Gastrocnemius medialis (tissue), 4 donors: ENCODE data around the gene LILRB2. TPM values are rescaled to one million over a fixed set of nuclear protein-coding genes. Genes with fewer than 3 reads are reported as not detected.

Experiments
- ATAC-seq, 2 donors: fragments of 150-250 bp; one replicate each; pipeline ENCODE4 v1.9.1; 2016
- DNase-seq, 2 donors: peaks; one replicate each; pipeline ENCODE4 v3.0.0-alpha.2; 2019
- H3K27ac ChIP-seq, 4 donors: fragments of 200-600 bp; sonication (generic); 1 replicate in 1 of 4; 2 replicates in 3 of 4; pipeline ENCODE4 v1.5.1; 2016 to 2018; ENCODE audit warnings: mild to moderate bottlenecking in 2 of 4, moderate library complexity in 1 of 4
- H3K27me3 ChIP-seq, 3 donors: fragments of 200-600 bp; sonication (generic) in 2 of 3; 1 replicate in 1 of 3; 2 replicates in 2 of 3; pipeline versions ENCODE4 v1.5.1 to v1.6.0; 2016 to 2019; ENCODE audit warnings: mild to moderate bottlenecking in 1 of 3, moderate library complexity in 1 of 3
- H3K36me3 ChIP-seq, 2 donors: fragments of 200-600 bp; sonication (generic) in 1 of 2; one replicate each; pipeline ENCODE4 v1.5.1; 2017 to 2018
- H3K4me1 ChIP-seq, 2 donors: fragments of 200-600 bp; sonication (generic) in 1 of 2; one replicate each; pipeline ENCODE4 v1.5.1; 2016 to 2017; ENCODE audit warnings: mild to moderate bottlenecking in 2 of 2
- H3K4me3 ChIP-seq, 4 donors: fragments of 200-600 bp; sonication (generic) in 3 of 4; 1 replicate in 1 of 4; 2 replicates in 3 of 4; pipeline ENCODE4 v1.5.1; 2016 to 2019; ENCODE audit warnings: mild to moderate bottlenecking in 2 of 4
- H3K9me3 ChIP-seq, 3 donors: fragments of 200-600 bp; sonication (generic) in 2 of 3; 1 replicate in 1 of 3; 2 replicates in 2 of 3; pipeline ENCODE4 v1.5.1; 2016 to 2019
- POLR2A ChIP-seq, 2 donors: fragments of 450-650 bp; IDR thresholded peaks; one replicate each; pipeline ENCODE4 v1.6.1; 2017; ENCODE audit warnings: antibody characterized with exemption in 2 of 2, mild to moderate bottlenecking in 2 of 2, moderate library complexity in 2 of 2
- in situ Hi-C, 4 donors: fragments of 200-750 bp; cut with MboI; loops; one replicate each; pipeline versions ENCODE4 v1.15.0 to v1.8.0; 2017; ENCODE audit warnings: low sequenced_read_pairs in 4 of 4
- intact Hi-C: fragments of 100-400 bp; cut with DNase I; formaldehyde crosslinking; loops from one replicate; pipeline ENCODE4 v1.15.1; 2023; ENCODE audit warnings: low total_unique reads
- total RNA-seq, 4 donors: library from RNA; depleted of rRNA; stranded (reverse); fragments of >200 nt; gene quantifications; one replicate each; pipeline versions ENCODE4 v1.1.0 to v1.2.3, GENCODE V29; 2016
- TF ChIP-seq, protein P1 (sequence below), 5 experiments: fragments of 450-650 bp in 3 of 5; fragments of 200-600 bp in 2 of 5; sonication (generic) in 2 of 5; IDR thresholded peaks in 4 of 5; conservative IDR thresholded peaks in 1 of 5; 1 replicate in 4 of 5; 2 replicates in 1 of 5; pipeline ENCODE4 v1.5.1; 2016 to 2019; ENCODE audit warnings: antibody characterized with exemption in 5 of 5, mild to moderate bottlenecking in 3 of 5, moderate library complexity in 3 of 5

LILRB2 gene
- total RNA-seq, 4 donors from 2014 or later: 0.61 to 1.3 (median 1.2) TPM

DNA sequence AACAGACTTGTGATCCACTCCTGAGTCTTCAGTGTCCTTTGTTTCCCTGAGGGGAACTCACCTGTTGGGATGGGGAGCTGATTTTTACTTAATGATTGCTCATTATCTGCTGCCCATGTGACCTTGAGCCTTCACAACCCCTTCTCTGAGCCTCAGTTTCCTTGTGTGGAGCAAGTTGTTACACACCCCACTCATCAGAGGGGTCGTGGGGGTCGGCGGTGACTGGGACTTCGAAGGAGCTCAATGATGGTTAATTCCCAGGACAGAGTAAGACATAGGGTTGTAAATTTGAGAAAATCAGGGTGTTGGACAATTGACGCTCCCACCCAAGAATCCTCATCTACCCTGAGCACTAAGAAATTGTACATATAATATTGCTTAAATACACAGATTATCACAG lies 18.6 kb upstream of the LILRB2 start:
- intact Hi-C loops (no loop called here), in situ Hi-C loops (no loop called here)
- ATAC-seq: no peak
- Histone ChIP-seq H3K27ac (no peak overlapping the region), H3K36me3 (no peaks in the 10 kb centered on the region), H3K27me3 (peaks cover 0 to 2% (median 0%) of the 10 kb centered on the region in 3 donors), H3K9me3 (no peaks in the 10 kb centered on the region), H3K4me1 (no peaks in the 10 kb centered on the region), H3K4me3 (no peak overlapping the region)
- no peak for DNase-seq
- TF ChIP-seq, protein P1, sequence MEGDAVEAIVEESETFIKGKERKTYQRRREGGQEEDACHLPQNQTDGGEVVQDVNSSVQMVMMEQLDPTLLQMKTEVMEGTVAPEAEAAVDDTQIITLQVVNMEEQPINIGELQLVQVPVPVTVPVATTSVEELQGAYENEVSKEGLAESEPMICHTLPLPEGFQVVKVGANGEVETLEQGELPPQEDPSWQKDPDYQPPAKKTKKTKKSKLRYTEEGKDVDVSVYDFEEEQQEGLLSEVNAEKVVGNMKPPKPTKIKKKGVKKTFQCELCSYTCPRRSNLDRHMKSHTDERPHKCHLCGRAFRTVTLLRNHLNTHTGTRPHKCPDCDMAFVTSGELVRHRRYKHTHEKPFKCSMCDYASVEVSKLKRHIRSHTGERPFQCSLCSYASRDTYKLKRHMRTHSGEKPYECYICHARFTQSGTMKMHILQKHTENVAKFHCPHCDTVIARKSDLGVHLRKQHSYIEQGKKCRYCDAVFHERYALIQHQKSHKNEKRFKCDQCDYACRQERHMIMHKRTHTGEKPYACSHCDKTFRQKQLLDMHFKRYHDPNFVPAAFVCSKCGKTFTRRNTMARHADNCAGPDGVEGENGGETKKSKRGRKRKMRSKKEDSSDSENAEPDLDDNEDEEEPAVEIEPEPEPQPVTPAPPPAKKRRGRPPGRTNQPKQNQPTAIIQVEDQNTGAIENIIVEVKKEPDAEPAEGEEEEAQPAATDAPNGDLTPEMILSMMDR (IDR thresholded peaks at IDR 0.05 in 4 of 5, conservative IDR thresholded peaks at IDR 0.05 in 1 of 5): no peak
- no peak for TF ChIP-seq POLR2A (IDR thresholded peaks at IDR 0.05)

DNA sequence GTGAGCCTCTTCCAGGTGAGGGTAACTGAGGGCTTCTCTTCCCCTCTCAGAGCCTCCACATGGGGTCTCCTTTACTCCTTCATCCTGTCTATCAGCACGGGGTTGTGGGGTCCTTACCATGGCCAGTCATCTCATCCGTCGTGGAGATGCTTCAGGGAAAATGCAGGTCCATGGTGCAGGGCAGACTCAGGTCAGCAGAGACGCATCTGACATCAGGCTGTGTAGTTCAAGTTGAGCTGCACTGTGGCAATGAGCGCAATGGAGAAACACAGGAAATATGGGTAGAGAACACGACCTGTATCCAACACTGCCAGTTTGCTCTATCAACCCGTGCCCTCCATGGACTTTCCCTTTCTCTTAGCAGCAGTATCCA lies 18.2 kb upstream of the LILRB2 start:
- H3K27me3 ChIP-seq: peaks cover 0 to 6% (median 0%) of the 10 kb centered on the region in 3 donors
- no peaks in the 10 kb centered on the region for H3K9me3 ChIP-seq
- no peak overlapping the region for H3K27ac ChIP-seq
- no peak overlapping the region for H3K4me3 ChIP-seq
- ATAC-seq: no peak
- no peaks in the 10 kb centered on the region for H3K36me3 ChIP-seq
- no peak for DNase-seq
- TF ChIP-seq, protein P1 (IDR thresholded peaks at IDR 0.05 in 4 of 5, conservative IDR thresholded peaks at IDR 0.05 in 1 of 5): no peak
- no peak for TF ChIP-seq POLR2A (IDR thresholded peaks at IDR 0.05)
- in situ Hi-C loops (no loop called here), intact Hi-C loops (no loop called here)
- H3K4me1 ChIP-seq: no peaks in the 10 kb centered on the region

DNA sequence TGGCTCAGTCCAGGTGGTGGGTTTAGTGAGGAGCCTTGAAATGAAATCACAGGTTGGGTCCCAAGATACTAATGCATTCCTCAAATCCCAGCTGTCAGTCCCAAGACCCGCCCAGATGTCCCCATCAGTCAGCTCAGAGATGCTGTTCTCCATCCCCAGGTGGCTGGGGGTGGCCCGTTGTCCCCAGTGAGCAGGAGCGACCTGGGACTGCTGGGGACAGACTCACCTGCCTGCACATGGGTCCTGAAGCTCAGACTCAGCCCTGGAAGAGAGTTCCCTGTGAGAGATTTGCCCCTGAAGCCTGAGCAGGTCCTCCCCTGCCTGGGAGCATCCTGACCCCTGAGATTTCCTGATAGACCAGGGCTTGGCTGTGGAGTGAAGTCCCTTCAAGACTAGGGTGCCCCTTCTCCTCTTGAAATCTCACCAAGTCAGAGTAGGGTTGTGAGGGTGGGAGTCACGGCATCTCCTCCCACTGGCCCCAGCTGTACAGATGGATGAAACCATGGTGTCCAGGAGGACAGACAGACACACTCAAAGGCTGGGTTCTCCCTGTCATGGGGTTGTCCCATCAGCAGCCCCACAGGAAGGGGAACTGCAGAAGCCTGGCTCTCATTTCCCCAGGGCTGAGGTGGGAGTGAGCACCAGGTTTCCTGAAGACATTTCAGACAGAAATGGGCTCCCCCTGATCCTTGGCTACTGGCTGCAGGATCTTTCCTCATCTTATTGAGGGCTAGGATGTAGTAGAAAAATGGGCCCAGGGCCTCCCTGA lies 17.6 kb upstream of the LILRB2 start:
- peaks cover 0 to 6% (median 0%) of the 10 kb centered on the region in 3 donors for H3K27me3 ChIP-seq
- ATAC-seq (no peak), DNase-seq (no peak)
- no peaks in the 10 kb centered on the region for H3K9me3 ChIP-seq
- no peak for TF ChIP-seq POLR2A (IDR thresholded peaks at IDR 0.05)
- TF ChIP-seq, protein P1 (IDR thresholded peaks at IDR 0.05 in 4 of 5, conservative IDR thresholded peaks at IDR 0.05 in 1 of 5): no peak
- H3K4me1 ChIP-seq: no peaks in the 10 kb centered on the region
- intact Hi-C loops: no loop called here
- H3K36me3 ChIP-seq: no peaks in the 10 kb centered on the region
- in situ Hi-C loops: no loop called here
- no peak overlapping the region for H3K27ac ChIP-seq
- H3K4me3 ChIP-seq: no peak overlapping the region

DNA sequence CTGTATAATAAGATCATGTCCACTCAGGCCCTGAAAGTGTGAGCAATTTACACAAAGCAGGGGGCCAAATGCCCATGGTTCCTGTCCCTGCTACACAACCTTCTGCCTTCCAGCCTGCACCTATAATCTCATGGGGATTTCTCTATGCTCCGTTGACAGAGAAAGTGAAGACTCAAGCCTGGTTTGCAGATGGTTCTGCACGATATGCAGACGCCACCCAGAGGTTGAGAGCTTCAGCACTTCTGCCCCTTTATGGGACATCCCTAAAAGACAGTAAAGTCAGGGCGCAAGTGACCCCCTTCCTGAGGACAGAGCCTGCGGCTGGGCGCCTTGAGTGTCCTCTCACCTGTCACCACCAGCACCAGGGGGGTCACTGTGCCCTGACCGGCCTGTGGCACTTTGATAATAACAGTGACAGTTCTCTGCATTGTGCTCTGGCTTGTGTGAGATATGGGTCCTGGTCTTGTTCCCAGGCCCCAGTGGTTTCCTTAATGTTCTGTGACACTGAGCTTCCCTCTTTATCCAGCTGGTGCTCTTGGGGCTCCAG lies 16.9 kb upstream of the LILRB2 start:
- no peak for TF ChIP-seq POLR2A (IDR thresholded peaks at IDR 0.05)
- TF ChIP-seq, protein P1 (IDR thresholded peaks at IDR 0.05 in 4 of 5, conservative IDR thresholded peaks at IDR 0.05 in 1 of 5): no peak
- no peak for ATAC-seq
- Histone ChIP-seq H3K4me3 (no peak overlapping the region), H3K27ac (no peak overlapping the region), H3K27me3 (peaks cover 0 to 6% (median 0%) of the 10 kb centered on the region in 3 donors), H3K4me1 (no peaks in the 10 kb centered on the region), H3K36me3 (no peaks in the 10 kb centered on the region), H3K9me3 (no peaks in the 10 kb centered on the region)
- intact Hi-C loops: no loop called here
- DNase-seq: no peak
- in situ Hi-C loops: no loop called here
